Embryonic facial prominence (tissue), 1 donor: Measurements from ENCODE around the gene CD8B.
"Not testable (repeated sequence)": the region's sequence is repeated elsewhere in the genome, so short reads cannot be mapped to it uniquely, and the experiment has no call there.

Experiments used
- DNase-seq: peaks from one replicate; pipeline ENCODE4 v3.0.0-alpha.2; 2016; ENCODE audit errors: extremely low spot score

Gene CD8B

GRCh38 chr2:86836915-86837695, 24.6 kb downstream of the CD8B start:
- not testable (repeated sequence) for DNase-seq

GRCh38 chr2:86835548-86835889, 26.2 kb downstream of the CD8B start:
- DNase-seq = not testable (repeated sequence)

GRCh38 chr2:86833315-86833714, 28.4 kb downstream of the CD8B start:
- no peak for DNase-seq

- DNase-seq = no peak
Measured at GRCh38 chr2:86832334-86833096, 29.2 kb downstream of the CD8B start.

GRCh38 chr2:86831537-86831936, 30.1 kb downstream of the CD8B start:
- DNase-seq = no peak

GRCh38 chr2:86826951-86827350, 34.7 kb downstream of the CD8B start:
- no peak for DNase-seq

- no peak for DNase-seq
Measured at GRCh38 chr2:86825693-86826381, 35.8 kb downstream of the CD8B start.

GRCh38 chr2:86825036-86825692, 36.5 kb downstream of the CD8B start:
- DNase-seq = no peak

GRCh38 chr2:86822668-86823345, 38.9 kb downstream of the CD8B start:
- no peak for DNase-seq

- no peak for DNase-seq
Measured at GRCh38 chr2:86821842-86822241, 39.8 kb downstream of the CD8B start.

- no peak for DNase-seq
Measured at GRCh38 chr2:86821306-86821705, 40.4 kb downstream of the CD8B start.

- no peak for DNase-seq
Measured at GRCh38 chr2:86818957-86819356, 42.7 kb downstream of the CD8B start.

- no peak for DNase-seq
Measured at GRCh38 chr2:86818114-86818801, 43.4 kb downstream of the CD8B start.

- DNase-seq = no peak
Measured at GRCh38 chr2:86815611-86816010, 46.1 kb downstream of the CD8B start.

- no peak for DNase-seq
Measured at GRCh38 chr2:86809481-86810121, 52.1 kb downstream of the CD8B start.

- DNase-seq = peak; percentile 97
Measured at GRCh38 chr2:86808315-86809161, 53.1 kb downstream of the CD8B start.

- DNase-seq = no peak
Measured at GRCh38 chr2:86807468-86808275, 54.0 kb downstream of the CD8B start.

- DNase-seq = no peak
Measured at GRCh38 chr2:86807133-86807467, 54.6 kb downstream of the CD8B start.
